Astrocyte (in vitro differentiated cells and primary cell): ENCODE results near the gene VIPR2. TPM values are rescaled to one million over a fixed set of nuclear protein-coding genes. Genes with fewer than 3 reads are reported as not detected.

Experiments
- DNase-seq: peaks from one replicate; pipeline ENCODE4 v3.0.0-alpha.2; 2010; ENCODE audit warnings: low read depth
- FAIRE-seq: peaks from 2 replicates; lab custom pipeline; 2011; peaks lifted over from hg19 to GRCh38; lab: Jason Lieb, UNC
- H2AFZ ChIP-seq: 2 replicates; pipeline ENCODE4 v1.6.0; 2012; ENCODE audit warnings: low read depth, low read length, inconsistent platforms
- H3K27ac ChIP-seq: 2 replicates; pipeline ENCODE4 v1.5.1; 2011; ENCODE audit warnings: low read depth, low read length, inconsistent platforms
- H3K27me3 ChIP-seq: 2 replicates; pipeline ENCODE4 v1.6.0; 2011; ENCODE audit warnings: low read length, inconsistent platforms; ENCODE audit not compliant: insufficient read depth
- H3K36me3 ChIP-seq: 2 replicates; pipeline ENCODE4 v1.5.1; 2011; ENCODE audit warnings: low read length, inconsistent platforms; ENCODE audit not compliant: insufficient read depth
- H3K4me1 ChIP-seq: 2 replicates; pipeline ENCODE4 v1.5.1; 2011; ENCODE audit warnings: low read length, inconsistent platforms; ENCODE audit not compliant: insufficient read depth
- H3K4me2 ChIP-seq: 2 replicates; pipeline ENCODE4 v1.6.0; 2012; ENCODE audit warnings: low read length, inconsistent platforms
- H3K4me3 ChIP-seq: 2 replicates; pipeline ENCODE4 v1.5.1; 2011; ENCODE audit warnings: low read depth, mild to moderate bottlenecking, low read length, inconsistent platforms; ENCODE audit not compliant: insufficient read depth
- H3K79me2 ChIP-seq: 2 replicates; pipeline ENCODE4 v1.6.0; 2012; ENCODE audit warnings: mild to moderate bottlenecking, low read length, inconsistent platforms; ENCODE audit not compliant: insufficient read depth
- H3K9ac ChIP-seq: 2 replicates; pipeline ENCODE4 v1.6.0; 2012; ENCODE audit warnings: mild to moderate bottlenecking, low read length, inconsistent platforms
- H3K9me3 ChIP-seq: 2 replicates; pipeline ENCODE4 v1.5.1; 2012; ENCODE audit warnings: low read depth, mild to moderate bottlenecking, low read length, inconsistent platforms; ENCODE audit not compliant: insufficient read depth
- H4K20me1 ChIP-seq: 2 replicates; pipeline ENCODE4 v1.6.0; 2012; ENCODE audit warnings: low read length, inconsistent platforms; ENCODE audit not compliant: insufficient read depth
- H3K27ac Mint-ChIP-seq: one replicate; pipeline ENCODE4 v1.8.0; 2021; ENCODE audit warnings: mild to moderate bottlenecking, mixed read lengths; ENCODE audit not compliant: unreplicated experiment
- H3K27me3 Mint-ChIP-seq: one replicate; pipeline ENCODE4 v1.8.0; 2021; ENCODE audit warnings: low read depth, mixed read lengths; ENCODE audit not compliant: unreplicated experiment
- H3K36me3 Mint-ChIP-seq: one replicate; pipeline ENCODE4 v1.8.0; 2021; ENCODE audit warnings: low read depth, mixed read lengths; ENCODE audit not compliant: unreplicated experiment
- H3K4me1 Mint-ChIP-seq: one replicate; pipeline ENCODE4 v1.8.0; 2021; ENCODE audit warnings: low read depth, mixed read lengths; ENCODE audit not compliant: unreplicated experiment
- H3K4me3 Mint-ChIP-seq: one replicate; pipeline ENCODE4 v1.8.0; 2021; ENCODE audit warnings: mild to moderate bottlenecking, moderate library complexity, mixed read lengths; ENCODE audit not compliant: unreplicated experiment
- H3K9me3 Mint-ChIP-seq: one replicate; pipeline ENCODE4 v1.8.0; 2021; ENCODE audit warnings: mild to moderate bottlenecking, mixed read lengths; ENCODE audit not compliant: unreplicated experiment
- EZH2 ChIP-seq: IDR thresholded peaks from 2 replicates; pipeline ENCODE4 v1.6.1; 2012; ENCODE audit warnings: mild to moderate bottlenecking, low read length, inconsistent platforms; ENCODE audit not compliant: insufficient read depth
- total RNA-seq: library from RNA; stranded (reverse); gene quantifications from 2 replicates; pipeline ENCODE4 v1.2.1, GENCODE V29; 2021
- TF ChIP-seq, protein P1 (sequence below): IDR thresholded peaks from 2 replicates; pipeline ENCODE4 v1.5.1; 2011; ENCODE audit warnings: low read depth, mild to moderate bottlenecking, inconsistent platforms, low read length, moderate library complexity; ENCODE audit not compliant: insufficient read depth

Gene VIPR2
- total RNA-seq, 1 donor from 2014 or later, result 0.68 TPM

GRCh38 chr7:159094023-159094740 is 50.5 kb downstream of the VIPR2 start:
- no peak for DNase-seq
- no peak overlapping the region for H3K4me3 ChIP-seq
- H3K36me3 ChIP-seq, result no peaks in the 10 kb centered on the region
- no peak overlapping the region for H3K9ac ChIP-seq
- H3K27me3 ChIP-seq, result no peaks in the 10 kb centered on the region
- FAIRE-seq, result no peak
- no peak overlapping the region for H3K27ac ChIP-seq
- peaks cover 1% of the 10 kb centered on the region for H3K9me3 Mint-ChIP-seq
- H3K4me3 Mint-ChIP-seq, result no peak overlapping the region
- TF ChIP-seq EZH2, result no peak
- TF ChIP-seq, protein P1, sequence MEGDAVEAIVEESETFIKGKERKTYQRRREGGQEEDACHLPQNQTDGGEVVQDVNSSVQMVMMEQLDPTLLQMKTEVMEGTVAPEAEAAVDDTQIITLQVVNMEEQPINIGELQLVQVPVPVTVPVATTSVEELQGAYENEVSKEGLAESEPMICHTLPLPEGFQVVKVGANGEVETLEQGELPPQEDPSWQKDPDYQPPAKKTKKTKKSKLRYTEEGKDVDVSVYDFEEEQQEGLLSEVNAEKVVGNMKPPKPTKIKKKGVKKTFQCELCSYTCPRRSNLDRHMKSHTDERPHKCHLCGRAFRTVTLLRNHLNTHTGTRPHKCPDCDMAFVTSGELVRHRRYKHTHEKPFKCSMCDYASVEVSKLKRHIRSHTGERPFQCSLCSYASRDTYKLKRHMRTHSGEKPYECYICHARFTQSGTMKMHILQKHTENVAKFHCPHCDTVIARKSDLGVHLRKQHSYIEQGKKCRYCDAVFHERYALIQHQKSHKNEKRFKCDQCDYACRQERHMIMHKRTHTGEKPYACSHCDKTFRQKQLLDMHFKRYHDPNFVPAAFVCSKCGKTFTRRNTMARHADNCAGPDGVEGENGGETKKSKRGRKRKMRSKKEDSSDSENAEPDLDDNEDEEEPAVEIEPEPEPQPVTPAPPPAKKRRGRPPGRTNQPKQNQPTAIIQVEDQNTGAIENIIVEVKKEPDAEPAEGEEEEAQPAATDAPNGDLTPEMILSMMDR, result no peak
- H3K36me3 Mint-ChIP-seq, result no peaks in the 10 kb centered on the region
- no peaks in the 10 kb centered on the region for H3K79me2 ChIP-seq
- H3K4me1 ChIP-seq, result no peaks in the 10 kb centered on the region
- no peaks in the 10 kb centered on the region for H4K20me1 ChIP-seq
- H3K27me3 Mint-ChIP-seq, result peaks cover 30% of the 10 kb centered on the region
- no peak overlapping the region for H2AFZ ChIP-seq
- no peaks in the 10 kb centered on the region for H3K4me1 Mint-ChIP-seq
- H3K27ac Mint-ChIP-seq, result no peak overlapping the region
- H3K4me2 ChIP-seq, result no peak overlapping the region
- no peaks in the 10 kb centered on the region for H3K9me3 ChIP-seq

DNA sequence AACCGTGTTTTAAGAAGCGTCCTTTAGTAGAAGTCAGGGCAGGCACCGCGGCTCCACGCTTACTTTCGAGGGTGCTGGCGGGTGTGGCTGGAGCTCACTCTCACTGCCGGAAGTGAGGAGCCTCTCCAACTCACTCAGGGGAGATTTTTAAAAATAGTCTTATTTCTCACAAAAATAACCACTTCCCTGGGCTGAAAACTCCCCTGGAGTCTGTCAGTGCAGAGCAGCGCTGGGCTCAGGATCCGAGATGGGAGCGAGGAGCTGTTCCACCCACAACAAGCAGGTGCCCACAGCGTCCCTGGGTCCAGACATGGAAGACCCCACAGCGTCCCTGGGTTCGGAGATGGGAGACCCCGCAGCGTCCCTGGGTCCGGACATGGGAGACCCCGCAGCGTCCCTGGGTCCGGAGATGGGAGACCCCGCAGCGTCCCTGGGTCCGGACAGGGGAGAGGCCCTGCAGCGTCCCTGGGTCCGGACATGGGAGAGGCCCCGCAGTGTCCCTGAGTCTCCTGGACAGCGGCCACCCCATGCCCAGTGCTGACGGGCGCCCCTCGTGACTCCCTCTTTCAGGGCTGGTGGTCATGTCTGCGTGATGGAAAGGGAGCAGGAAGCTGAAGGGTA is 51.2 kb downstream of the VIPR2 start:
- DNase-seq (no peak), FAIRE-seq (no peak)
- Histone ChIP-seq H3K4me1 (no peaks in the 10 kb centered on the region), H3K27ac (no peak overlapping the region), H3K4me3 (no peak overlapping the region), H3K27me3 (no peaks in the 10 kb centered on the region), H2AFZ (no peak overlapping the region), H3K9me3 (no peaks in the 10 kb centered on the region), H4K20me1 (no peaks in the 10 kb centered on the region), H3K9ac (no peak overlapping the region), H3K79me2 (no peaks in the 10 kb centered on the region), H3K36me3 (no peaks in the 10 kb centered on the region), H3K4me2 (no peak overlapping the region)
- TF ChIP-seq EZH2, result no peak
- TF ChIP-seq, protein P1, result no peak
- no peaks in the 10 kb centered on the region for H3K9me3 Mint-ChIP-seq
- no peaks in the 10 kb centered on the region for H3K4me1 Mint-ChIP-seq
- H3K27ac Mint-ChIP-seq, result no peak overlapping the region
- H3K27me3 Mint-ChIP-seq, result peaks cover 28% of the 10 kb centered on the region
- H3K36me3 Mint-ChIP-seq, result no peaks in the 10 kb centered on the region
- H3K4me3 Mint-ChIP-seq, result no peak overlapping the region

DNA sequence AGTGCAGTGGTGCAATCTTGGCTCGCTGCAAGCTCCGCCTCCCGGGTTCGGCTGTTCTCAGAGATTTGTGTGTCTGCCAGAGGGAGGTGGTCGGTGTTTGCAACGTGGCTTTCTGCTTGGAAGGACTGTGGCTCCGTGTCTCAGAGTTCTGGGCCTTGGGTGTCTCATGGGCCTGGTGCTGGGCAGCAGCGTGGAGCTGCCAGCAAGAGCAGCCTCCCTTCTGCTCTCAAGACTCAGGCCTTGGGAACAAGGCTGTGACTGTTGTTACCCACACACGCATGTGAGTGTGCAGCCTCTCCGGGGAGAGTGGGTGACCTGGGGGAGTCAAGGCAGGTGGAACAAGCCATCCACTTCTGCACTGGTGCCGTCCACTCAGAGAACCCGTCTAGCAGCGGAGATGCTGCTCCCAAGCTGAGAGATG is 52.0 kb downstream of the VIPR2 start:
- no peak for TF ChIP-seq EZH2
- TF ChIP-seq, protein P1, result no peak
- H3K9me3 ChIP-seq, result no peaks in the 10 kb centered on the region
- no peak for DNase-seq

More for the DNA sequence above, 52.0 kb downstream of the VIPR2 start:
- Histone ChIP-seq H3K36me3 (no peaks in the 10 kb centered on the region), H4K20me1 (no peaks in the 10 kb centered on the region), H3K9ac (no peak overlapping the region), H2AFZ (no peak overlapping the region), H3K27ac (no peak overlapping the region), H3K79me2 (no peaks in the 10 kb centered on the region), H3K4me1 (no peaks in the 10 kb centered on the region), H3K4me3 (no peak overlapping the region), H3K4me2 (no peak overlapping the region), H3K27me3 (no peaks in the 10 kb centered on the region)
- FAIRE-seq, result no peak
- H3K27ac Mint-ChIP-seq, result no peak overlapping the region
- H3K9me3 Mint-ChIP-seq, result no peaks in the 10 kb centered on the region
- peaks cover 33% of the 10 kb centered on the region for H3K27me3 Mint-ChIP-seq
- H3K4me1 Mint-ChIP-seq, result no peaks in the 10 kb centered on the region
- H3K4me3 Mint-ChIP-seq, result no peak overlapping the region
- no peaks in the 10 kb centered on the region for H3K36me3 Mint-ChIP-seq
